Caco-2 (cell line): Measurements from ENCODE around the gene TEDC2. TPM values are rescaled to one million over a fixed set of nuclear protein-coding genes. Genes with fewer than 3 reads are reported as not detected.
A peak's percentile ranks its signal among the peaks of the same experiment; 100 is the strongest.

Experiments
- BruUV-seq: library from RNA; stranded (reverse); fragments of 400-500 nt; replicated peaks from 2 replicates; lab custom pipeline; 2021; lab: Mats Ljungman, UMichigan
- CTCF ChIA-PET: fragments of 300-600 bp; sonication (Branson Sonifier 250); formaldehyde crosslinking; loops from one replicate; lab custom pipeline; 2022; ENCODE audit warnings: antibody characterized with exemption; lab: Charles Lee
- POLR2A ChIA-PET: fragments of 300-600 bp; sonication (Branson Sonifier 250); formaldehyde crosslinking; loops from one replicate; lab custom pipeline; 2022; ENCODE audit warnings: antibody characterized with exemption; lab: Charles Lee
- DNase-seq, 2 experiments: peaks; one replicate each; pipeline versions ENCODE4 v3.0.0 to v3.0.0-alpha.2; 2020 to 2022
- H3K27me3 ChIP-seq: replicated peaks from 2 replicates; pipeline ENCODE4 v1.6.0; 2011; ENCODE audit warnings: low read length; ENCODE audit not compliant: control insufficient read depth, insufficient read depth
- H3K36me3 ChIP-seq: 2 replicates; pipeline ENCODE4 v1.5.1; 2011; ENCODE audit warnings: low read length; ENCODE audit not compliant: control insufficient read depth, insufficient read depth
- H3K4me1 ChIP-seq: fragments of 250-450 bp; sonication (Bioruptor Pico); 2 replicates; pipeline ENCODE4 v1.5.1; 2020; ENCODE audit warnings: mild to moderate bottlenecking
- H3K4me3 ChIP-seq: 2 replicates; pipeline ENCODE4 v1.5.1; 2011; ENCODE audit warnings: low read depth, mild to moderate bottlenecking, control low read depth, low read length
- H3K9me3 ChIP-seq: fragments of 250-450 bp; sonication (Bioruptor Pico); 2 replicates; pipeline ENCODE4 v1.5.1; 2020; ENCODE audit warnings: mild to moderate bottlenecking, moderate library complexity
- H3K27ac Mint-ChIP-seq: one replicate; pipeline ENCODE4 v1.8.0; 2022; ENCODE audit warnings: mixed read lengths; ENCODE audit not compliant: unreplicated experiment
- H3K27me3 Mint-ChIP-seq: one replicate; pipeline ENCODE4 v1.8.0; 2022; ENCODE audit warnings: mixed read lengths; ENCODE audit not compliant: insufficient read depth, unreplicated experiment
- H3K36me3 Mint-ChIP-seq: one replicate; pipeline ENCODE4 v1.8.0; 2022; ENCODE audit warnings: mild to moderate bottlenecking, mixed read lengths; ENCODE audit not compliant: insufficient read depth, unreplicated experiment
- H3K4me1 Mint-ChIP-seq: one replicate; pipeline ENCODE4 v1.8.0; 2022; ENCODE audit warnings: low read depth, mixed read lengths; ENCODE audit not compliant: unreplicated experiment
- H3K4me3 Mint-ChIP-seq: one replicate; pipeline ENCODE4 v1.8.0; 2022; ENCODE audit warnings: mild to moderate bottlenecking, moderate library complexity, mixed read lengths; ENCODE audit not compliant: unreplicated experiment
- H3K9me3 Mint-ChIP-seq: one replicate; pipeline ENCODE4 v1.8.0; 2022; ENCODE audit warnings: mixed read lengths; ENCODE audit not compliant: unreplicated experiment
- CTCF ChIP-seq, 2 experiments: fragments of 200-600 bp in 1 of 2; IDR thresholded peaks; 1 replicate in 1 of 2; 2 replicates in 1 of 2; pipeline versions ENCODE4 v1.5.1 to v1.8.0; 2011 to 2022; ENCODE audit warnings: antibody characterized with exemption in 1 of 2, control low read depth in 1 of 2, inconsistent platforms in 1 of 2, low read depth in 1 of 2, low read length in 1 of 2, mild to moderate bottlenecking in 1 of 2, moderate library complexity in 1 of 2; ENCODE audit not compliant: insufficient read depth in 1 of 2, severe bottlenecking in 1 of 2, unreplicated experiment in 1 of 2
- intact Hi-C: fragments of 100-400 bp; cut with micrococcal nuclease; formaldehyde crosslinking; loops from one replicate; pipeline ENCODE4 v1.10.0; 2022; ENCODE audit not compliant: unreplicated experiment
- total RNA-seq: library from RNA; stranded (reverse); gene quantifications from 2 replicates; pipeline ENCODE4 v1.2.3, GENCODE V29; 2022

The TEDC2 gene
- total RNA-seq, 1 experiment from 2014 or later = 29.0 TPM

GRCh38 chr16:2475413-2476344 is 15.8 kb downstream of the TEDC2 start:
- no peaks in the 10 kb centered on the region for H3K27me3 ChIP-seq
- H3K36me3 ChIP-seq = no peaks in the 10 kb centered on the region
- no TSS peak for BruUV-seq
- H3K4me1 ChIP-seq = peaks cover 24% of the 10 kb centered on the region
- intact Hi-C loops = loop anchor here (2.0 kb wide), 1 partner anchor 25 kb away; no protein-coding TSS in a partner anchor
- DNase-seq = peak in 1 of 2 experiments; percentile 64
- peak overlapping the region; percentile 73 for H3K4me3 Mint-ChIP-seq
- H3K9me3 ChIP-seq = no peaks in the 10 kb centered on the region
- H3K27me3 Mint-ChIP-seq = no peaks in the 10 kb centered on the region
- H3K27ac Mint-ChIP-seq = no peak overlapping the region
- peak overlapping the region; percentile 92 for H3K4me3 ChIP-seq
- H3K9me3 Mint-ChIP-seq = no peaks in the 10 kb centered on the region
- H3K36me3 Mint-ChIP-seq = peaks cover 16% of the 10 kb centered on the region
- ChIA-PET CTCF (interaction anchor here (1.7 kb wide), 1 partner anchor 26 kb away, joined by 8 read pairs; no protein-coding TSS in a partner anchor), POLR2A (interaction anchor here (1.3 kb wide), 1 partner anchor 16 kb away, joined by 4 read pairs; the partner anchor contains the start of gene TEDC2)
- peaks cover 5% of the 10 kb centered on the region for H3K4me1 Mint-ChIP-seq
- no peak for TF ChIP-seq CTCF (IDR thresholded peaks at IDR 0.05; ENCODE audit: insufficient read depth in 1 of 2, low read depth in 1 of 2, low read length in 1 of 2, severe bottlenecking in 1 of 2, unreplicated experiment in 1 of 2)

GRCh38 chr16:2476345-2476720 is 16.4 kb downstream of the TEDC2 start:
- ChIA-PET CTCF (no interaction called here), POLR2A (no interaction called here)
- BruUV-seq = no TSS peak
- peaks cover 5% of the 10 kb centered on the region for H3K4me1 Mint-ChIP-seq
- no peak for TF ChIP-seq CTCF (IDR thresholded peaks at IDR 0.05; ENCODE audit: insufficient read depth in 1 of 2, low read depth in 1 of 2, low read length in 1 of 2, severe bottlenecking in 1 of 2, unreplicated experiment in 1 of 2)
- Histone ChIP-seq H3K9me3 (no peaks in the 10 kb centered on the region), H3K36me3 (no peaks in the 10 kb centered on the region), H3K4me1 (peaks cover 24% of the 10 kb centered on the region), H3K4me3 (no peak overlapping the region), H3K27me3 (no peaks in the 10 kb centered on the region)
- H3K4me3 Mint-ChIP-seq = peak overlapping the region; percentile 73
- intact Hi-C loops = no loop called here
- DNase-seq = no peak
- H3K9me3 Mint-ChIP-seq = no peaks in the 10 kb centered on the region
- H3K27me3 Mint-ChIP-seq = no peaks in the 10 kb centered on the region
- H3K27ac Mint-ChIP-seq = no peak overlapping the region
- peaks cover 16% of the 10 kb centered on the region for H3K36me3 Mint-ChIP-seq

GRCh38 chr16:2476741-2477140 is 16.8 kb downstream of the TEDC2 start:
- Mint-ChIP-seq H3K4me1 (peaks cover 5% of the 10 kb centered on the region), H3K27me3 (no peaks in the 10 kb centered on the region), H3K4me3 (no peak overlapping the region), H3K36me3 (peaks cover 16% of the 10 kb centered on the region), H3K9me3 (no peaks in the 10 kb centered on the region), H3K27ac (no peak overlapping the region)
- no peak for TF ChIP-seq CTCF (IDR thresholded peaks at IDR 0.05; ENCODE audit: insufficient read depth in 1 of 2, low read depth in 1 of 2, low read length in 1 of 2, severe bottlenecking in 1 of 2, unreplicated experiment in 1 of 2)
- no peak for DNase-seq
- BruUV-seq = TSS peak; percentile 31
- Histone ChIP-seq H3K36me3 (no peaks in the 10 kb centered on the region), H3K27me3 (no peaks in the 10 kb centered on the region), H3K4me1 (peaks cover 20% of the 10 kb centered on the region), H3K9me3 (no peaks in the 10 kb centered on the region), H3K4me3 (no peak overlapping the region)
- ChIA-PET POLR2A (interaction anchor here (0.5 kb wide), 1 partner anchor 38 kb away, joined by 3 read pairs; no protein-coding TSS in a partner anchor), CTCF (interaction anchor here (0.6 kb wide), 1 partner anchor 25 kb away, joined by 3 read pairs; no protein-coding TSS in a partner anchor)
- intact Hi-C loops = no loop called here
